Liver (tissue), 9 donors: Measurements from ENCODE around the gene ANP32B. TPM values are rescaled to one million over a fixed set of nuclear protein-coding genes. Genes with fewer than 3 reads are reported as not detected.

Experiments
- DNase-seq: peaks from one replicate; pipeline ENCODE4 v3.0.0-alpha.2; 2017; ENCODE audit warnings: low spot score
- H3K27ac ChIP-seq, 2 donors: one replicate each; pipeline ENCODE4 v1.7.0; 2013; ENCODE audit warnings: inconsistent platforms in 2 of 2, low read length in 2 of 2, control low read depth in 1 of 2, low read depth in 1 of 2, mild to moderate bottlenecking in 1 of 2
- H3K27me3 ChIP-seq, 4 donors: one replicate each; pipeline versions ENCODE4 v1.6.1 to v1.7.0; 2013; ENCODE audit warnings: low read length in 3 of 4, inconsistent platforms in 1 of 4, mild to moderate bottlenecking in 1 of 4, moderate library complexity in 1 of 4; ENCODE audit not compliant: control insufficient read depth in 4 of 4, insufficient read depth in 4 of 4
- H3K36me3 ChIP-seq, 4 donors: one replicate each; pipeline versions ENCODE4 v1.6.1 to v1.7.0; 2013; ENCODE audit warnings: low read length in 3 of 4, mild to moderate bottlenecking in 3 of 4, low read depth in 1 of 4, moderate library complexity in 1 of 4; ENCODE audit not compliant: control insufficient read depth in 4 of 4, insufficient read depth in 3 of 4
- H3K4me1 ChIP-seq, 4 donors: one replicate each; pipeline versions ENCODE4 v1.6.1 to v1.7.0; 2013; ENCODE audit warnings: low read length in 3 of 4, mild to moderate bottlenecking in 3 of 4, moderate library complexity in 1 of 4; ENCODE audit not compliant: control insufficient read depth in 4 of 4, insufficient read depth in 4 of 4
- H3K4me3 ChIP-seq, 3 donors: one replicate each; pipeline versions ENCODE4 v1.6.1 to v1.7.0; 2013; ENCODE audit warnings: low read length in 3 of 3, control low read depth in 1 of 3, low read depth in 1 of 3, mild to moderate bottlenecking in 1 of 3
- H3K9ac ChIP-seq, 2 donors: one replicate each; pipeline ENCODE4 v1.7.0; 2013; ENCODE audit warnings: low read length in 2 of 2, mild to moderate bottlenecking in 2 of 2, moderate library complexity in 2 of 2, control low read depth in 1 of 2, low read depth in 1 of 2
- H3K9me3 ChIP-seq, 4 donors: one replicate each; pipeline versions ENCODE4 v1.6.1 to v1.7.0; 2013; ENCODE audit warnings: low read length in 3 of 4; ENCODE audit not compliant: control insufficient read depth in 4 of 4
- EGR1 ChIP-seq, 2 donors: IDR thresholded peaks; 2 replicates each; pipeline ENCODE4 v1.6.1; 2016 to 2018; ENCODE audit warnings: antibody characterized with exemption in 2 of 2, low read depth in 2 of 2
- FOXA1 ChIP-seq: IDR thresholded peaks from 2 replicates; pipeline ENCODE4 v1.6.1; 2016; ENCODE audit warnings: antibody characterized with exemption
- FOXA2 ChIP-seq: IDR thresholded peaks from 2 replicates; pipeline ENCODE4 v1.6.1; 2016; ENCODE audit warnings: antibody characterized with exemption
- GABPA ChIP-seq, 2 donors: IDR thresholded peaks in 1 of 2; conservative IDR thresholded peaks in 1 of 2; 2 replicates each; pipeline ENCODE4 v1.6.1; 2016; ENCODE audit warnings: antibody characterized with exemption in 2 of 2, mild to moderate bottlenecking in 1 of 2, moderate library complexity in 1 of 2
- HNF4A ChIP-seq, 2 donors: conservative IDR thresholded peaks; 2 replicates each; pipeline ENCODE4 v1.6.1; 2016; ENCODE audit warnings: antibody characterized with exemption in 2 of 2, mild to moderate bottlenecking in 2 of 2
- HNF4G ChIP-seq: IDR thresholded peaks from 2 replicates; pipeline ENCODE4 v1.6.1; 2016; ENCODE audit warnings: antibody characterized with exemption
- JUND ChIP-seq, 2 donors: IDR thresholded peaks; 2 replicates each; pipeline ENCODE4 v1.6.1; 2016; ENCODE audit warnings: antibody characterized with exemption in 2 of 2
- NR2F2 ChIP-seq: IDR thresholded peaks from 2 replicates; pipeline ENCODE4 v1.6.1; 2016; ENCODE audit warnings: antibody characterized with exemption
- RAD21 ChIP-seq, 2 donors: IDR thresholded peaks; 2 replicates each; pipeline ENCODE4 v1.6.1; 2016; ENCODE audit warnings: antibody characterized with exemption in 2 of 2, mild to moderate bottlenecking in 2 of 2
- REST ChIP-seq: IDR thresholded peaks from 2 replicates; pipeline ENCODE4 v1.6.1; 2016; ENCODE audit warnings: antibody characterized with exemption, mild to moderate bottlenecking
- RXRA ChIP-seq, 2 donors: IDR thresholded peaks; 2 replicates each; pipeline ENCODE4 v1.6.1; 2017 to 2018; ENCODE audit warnings: antibody characterized with exemption in 2 of 2, mild to moderate bottlenecking in 1 of 2
- SP1 ChIP-seq: IDR thresholded peaks from 2 replicates; pipeline ENCODE4 v1.6.1; 2018; ENCODE audit warnings: antibody characterized with exemption, mild to moderate bottlenecking
- TAF1 ChIP-seq: conservative IDR thresholded peaks from 2 replicates; pipeline ENCODE4 v1.6.1; 2016; ENCODE audit warnings: antibody characterized with exemption, mild to moderate bottlenecking
- YY1 ChIP-seq: IDR thresholded peaks from 2 replicates; pipeline ENCODE4 v1.6.1; 2016; ENCODE audit warnings: antibody characterized with exemption, mild to moderate bottlenecking
- ZBTB33 ChIP-seq: IDR thresholded peaks from 2 replicates; pipeline ENCODE4 v1.6.1; 2016; ENCODE audit warnings: antibody characterized with exemption
- WGBS: extraction: QIAGEN DNeasy Blood & Tissue Kit; methylation state at CpG from one replicate; pipeline ENCODE4 v1.1.7; 2013; 5-methylcytosine and 5-hydroxymethylcytosine counted together
- polyA plus RNA-seq, 2 donors: library from polyadenylated mRNA; stranded (reverse) in 1 of 2; unstranded in 1 of 2; fragments of 200-250 nt in 1 of 2; fragments of >200 nt in 1 of 2; fragmentation: Nextera tagmentation in 1 of 2; extraction: Ambion mirVana in 1 of 2; gene quantifications; one replicate each; pipeline versions ENCODE4 v1.2.1 to v1.2.3, GENCODE V29; 2013 to 2015
- total RNA-seq, 2 donors: library from RNA; depleted of rRNA; stranded (reverse); fragments of >200 nt; gene quantifications; one replicate each; pipeline ENCODE4 v1.2.3, GENCODE V29; 2014
- TF ChIP-seq, protein P1 (sequence below): IDR thresholded peaks from 2 replicates; pipeline ENCODE4 v1.6.1; 2016; ENCODE audit warnings: antibody characterized with exemption
- TF ChIP-seq, protein P2 (sequence below): IDR thresholded peaks from 2 replicates; pipeline ENCODE4 v1.6.1; 2016; ENCODE audit warnings: antibody characterized with exemption
- TF ChIP-seq, protein P3 (sequence below): fragments of 150-350 bp; IDR thresholded peaks from 2 replicates; pipeline ENCODE4 v1.5.1; 2017; ENCODE audit warnings: improper control_type of control experiment, low read depth, low read length; ENCODE audit not compliant: missing input control
- donor health status: healthy.
- donor health status: healthy.
- donor health status: healthy.
- donor health status: healthy.
- donor health status: healthy.

The ANP32B gene
- total and polyA plus RNA-seq, 4 donors: 4.0 to 39.4 (median 27.0) TPM

DNA sequence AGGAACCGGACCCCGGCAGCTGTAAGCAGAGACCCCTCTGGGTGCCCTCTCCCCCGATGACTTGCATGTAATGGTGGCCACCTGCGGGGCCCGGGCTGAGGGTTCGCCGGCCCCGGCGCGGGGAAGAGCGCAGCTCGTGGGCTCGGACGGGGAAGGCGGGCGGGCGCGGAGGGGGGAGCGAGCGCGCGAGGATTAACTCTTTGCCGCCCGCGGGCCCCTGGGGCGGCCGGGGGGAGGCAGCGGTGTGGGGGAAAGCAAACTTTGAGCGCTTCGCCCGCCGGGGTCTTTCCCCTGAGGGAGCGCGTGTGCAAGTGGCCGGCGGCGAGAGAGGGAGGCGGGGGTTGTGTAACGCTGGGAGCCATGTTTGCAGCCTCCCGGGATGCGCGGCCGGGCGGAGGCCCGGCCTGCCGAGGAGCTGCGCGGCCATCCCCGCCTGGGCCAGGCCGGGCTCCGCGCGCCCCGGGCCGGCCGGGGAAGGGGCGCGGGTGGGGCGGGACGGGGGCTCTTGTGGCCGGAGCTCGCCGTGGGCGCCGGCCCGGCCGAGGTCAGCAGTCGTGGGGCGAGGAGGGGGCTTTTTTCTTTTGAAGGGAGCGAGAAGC, 547 bp downstream of the ANP32B start:
- Histone ChIP-seq H3K4me3 (peak overlapping the region; percentile 80 to 100 (median 88)), H3K4me1 (peaks cover 0 to 19% (median 3%) of the 10 kb centered on the region in 4 donors), H3K9me3 (no peaks in the 10 kb centered on the region), H3K9ac (peak overlapping the region; percentile 46 to 86), H3K36me3 (peaks cover 0 to 2% (median 0%) of the 10 kb centered on the region in 4 donors), H3K27ac (peak overlapping the region; percentile 97 to 98), H3K27me3 (no peaks in the 10 kb centered on the region)
- TF ChIP-seq HNF4G (no peak), FOXA2 (no peak), JUND (IDR thresholded peaks at IDR 0.05) (no peak), GABPA (IDR thresholded peaks at IDR 0.05 in 1 of 2, conservative IDR thresholded peaks at IDR 0.05 in 1 of 2) (no peak), REST (no peak), NR2F2 (no peak), TAF1 (no peak), RXRA (IDR thresholded peaks at IDR 0.05) (no peak), HNF4A (conservative IDR thresholded peaks at IDR 0.05) (no peak), ZBTB33 (no peak), YY1 (no peak), EGR1 (IDR thresholded peaks at IDR 0.05; ENCODE audit: low read depth in 2 of 2) (no peak), SP1 (no peak), FOXA1 (no peak), RAD21 (IDR thresholded peaks at IDR 0.05) (no peak)
- TF ChIP-seq, protein P1, sequence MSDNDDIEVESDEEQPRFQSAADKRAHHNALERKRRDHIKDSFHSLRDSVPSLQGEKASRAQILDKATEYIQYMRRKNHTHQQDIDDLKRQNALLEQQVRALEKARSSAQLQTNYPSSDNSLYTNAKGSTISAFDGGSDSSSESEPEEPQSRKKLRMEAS: no peak
- TF ChIP-seq, protein P2, sequence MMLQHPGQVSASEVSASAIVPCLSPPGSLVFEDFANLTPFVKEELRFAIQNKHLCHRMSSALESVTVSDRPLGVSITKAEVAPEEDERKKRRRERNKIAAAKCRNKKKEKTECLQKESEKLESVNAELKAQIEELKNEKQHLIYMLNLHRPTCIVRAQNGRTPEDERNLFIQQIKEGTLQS: no peak
- TF ChIP-seq, protein P3, sequence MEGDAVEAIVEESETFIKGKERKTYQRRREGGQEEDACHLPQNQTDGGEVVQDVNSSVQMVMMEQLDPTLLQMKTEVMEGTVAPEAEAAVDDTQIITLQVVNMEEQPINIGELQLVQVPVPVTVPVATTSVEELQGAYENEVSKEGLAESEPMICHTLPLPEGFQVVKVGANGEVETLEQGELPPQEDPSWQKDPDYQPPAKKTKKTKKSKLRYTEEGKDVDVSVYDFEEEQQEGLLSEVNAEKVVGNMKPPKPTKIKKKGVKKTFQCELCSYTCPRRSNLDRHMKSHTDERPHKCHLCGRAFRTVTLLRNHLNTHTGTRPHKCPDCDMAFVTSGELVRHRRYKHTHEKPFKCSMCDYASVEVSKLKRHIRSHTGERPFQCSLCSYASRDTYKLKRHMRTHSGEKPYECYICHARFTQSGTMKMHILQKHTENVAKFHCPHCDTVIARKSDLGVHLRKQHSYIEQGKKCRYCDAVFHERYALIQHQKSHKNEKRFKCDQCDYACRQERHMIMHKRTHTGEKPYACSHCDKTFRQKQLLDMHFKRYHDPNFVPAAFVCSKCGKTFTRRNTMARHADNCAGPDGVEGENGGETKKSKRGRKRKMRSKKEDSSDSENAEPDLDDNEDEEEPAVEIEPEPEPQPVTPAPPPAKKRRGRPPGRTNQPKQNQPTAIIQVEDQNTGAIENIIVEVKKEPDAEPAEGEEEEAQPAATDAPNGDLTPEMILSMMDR: no peak
- no peak for DNase-seq
- under 1% methylated on average over 70 of the region's 70 CpGs for WGBS
